Astrocyte of the cerebellum (primary cell): ENCODE data around the gene USP24.
"Not testable (repeated sequence)": the region's sequence is repeated elsewhere in the genome, so short reads cannot be mapped to it uniquely, and the experiment has no call there.

Source experiments
- DNase-seq: peaks from one replicate; pipeline ENCODE4 v3.0.0-alpha.2; 2011; ENCODE audit warnings: low read depth
- H3K4me3 ChIP-seq: 2 replicates; pipeline ENCODE4 v1.5.1; 2011; ENCODE audit warnings: mild to moderate bottlenecking, low read depth, low read length, moderate library complexity
- in situ Hi-C: cut with HindIII; loops from 2 replicates; pipeline ENCODE4 v1.10.0; 2017; ENCODE audit warnings: low sequenced_read_pairs
- TF ChIP-seq, protein P1 (sequence below): IDR thresholded peaks from 2 replicates; pipeline ENCODE4 v1.5.1; 2012; ENCODE audit warnings: low read length, low read depth, moderate library complexity, mild to moderate bottlenecking; ENCODE audit errors: missing control alignments

The USP24 gene

DNA sequence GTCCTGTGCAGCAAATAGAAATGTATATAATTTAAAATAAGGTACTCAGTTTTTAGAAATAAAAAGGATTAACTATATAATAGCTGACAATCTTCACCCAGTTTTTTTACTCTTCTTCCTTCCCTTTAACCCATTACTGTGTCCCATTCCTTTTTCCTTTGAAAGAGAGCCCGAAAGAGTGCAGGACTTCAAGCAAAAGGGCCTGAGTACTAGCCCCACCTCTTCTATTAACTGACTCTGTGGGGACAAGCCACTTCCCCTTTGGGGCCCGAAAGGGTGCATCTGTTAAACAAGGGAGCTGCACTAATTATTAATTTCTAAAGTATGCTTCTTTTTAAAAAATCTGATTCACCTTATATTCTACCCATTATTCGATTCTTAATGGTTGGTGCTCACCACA is 3.3 kb downstream of the USP24 start:
- TF ChIP-seq, protein P1, sequence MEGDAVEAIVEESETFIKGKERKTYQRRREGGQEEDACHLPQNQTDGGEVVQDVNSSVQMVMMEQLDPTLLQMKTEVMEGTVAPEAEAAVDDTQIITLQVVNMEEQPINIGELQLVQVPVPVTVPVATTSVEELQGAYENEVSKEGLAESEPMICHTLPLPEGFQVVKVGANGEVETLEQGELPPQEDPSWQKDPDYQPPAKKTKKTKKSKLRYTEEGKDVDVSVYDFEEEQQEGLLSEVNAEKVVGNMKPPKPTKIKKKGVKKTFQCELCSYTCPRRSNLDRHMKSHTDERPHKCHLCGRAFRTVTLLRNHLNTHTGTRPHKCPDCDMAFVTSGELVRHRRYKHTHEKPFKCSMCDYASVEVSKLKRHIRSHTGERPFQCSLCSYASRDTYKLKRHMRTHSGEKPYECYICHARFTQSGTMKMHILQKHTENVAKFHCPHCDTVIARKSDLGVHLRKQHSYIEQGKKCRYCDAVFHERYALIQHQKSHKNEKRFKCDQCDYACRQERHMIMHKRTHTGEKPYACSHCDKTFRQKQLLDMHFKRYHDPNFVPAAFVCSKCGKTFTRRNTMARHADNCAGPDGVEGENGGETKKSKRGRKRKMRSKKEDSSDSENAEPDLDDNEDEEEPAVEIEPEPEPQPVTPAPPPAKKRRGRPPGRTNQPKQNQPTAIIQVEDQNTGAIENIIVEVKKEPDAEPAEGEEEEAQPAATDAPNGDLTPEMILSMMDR, result no peak
- no peak overlapping the region for H3K4me3 ChIP-seq
- DNase-seq, result no peak
- in situ Hi-C loops, result no loop called here

DNA sequence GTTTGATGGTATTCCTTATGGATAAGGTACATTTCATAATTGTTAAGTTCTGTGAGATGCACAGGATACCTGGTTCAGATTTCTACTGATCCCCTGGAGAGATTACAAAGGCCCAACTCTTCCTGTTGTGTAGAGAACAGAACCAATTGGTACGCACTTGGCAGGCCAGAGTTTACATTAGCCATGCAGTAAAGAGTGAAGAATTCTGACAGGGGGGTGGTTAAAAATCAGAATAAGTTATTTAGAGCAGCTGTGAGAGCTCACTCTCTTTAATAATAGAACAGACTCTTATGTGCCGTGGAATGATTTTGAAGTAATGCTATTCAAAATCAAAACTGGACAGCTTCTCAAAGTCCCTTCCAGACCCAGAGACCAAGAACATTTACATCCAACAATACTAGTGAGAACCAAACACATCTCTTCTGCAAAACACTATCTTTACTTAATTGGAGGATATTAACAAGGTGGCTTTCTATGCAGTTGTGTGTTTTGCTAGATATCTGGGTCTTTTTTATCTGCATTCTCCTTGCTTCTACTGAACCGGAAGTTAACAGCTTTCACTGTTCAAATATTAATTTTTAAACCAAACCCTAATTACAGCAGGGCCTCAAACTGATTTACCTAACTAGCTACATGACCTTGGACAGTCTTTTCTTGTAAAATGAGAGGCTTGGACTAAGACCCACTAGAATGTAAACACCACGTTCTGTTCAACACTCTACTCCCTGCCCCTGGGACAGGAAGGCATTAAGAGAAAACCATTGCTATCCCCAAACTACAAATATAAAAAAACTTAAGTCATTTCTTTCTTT is 4.0 kb downstream of the USP24 start:
- in situ Hi-C loops, result no loop called here
- no peak for DNase-seq
- TF ChIP-seq, protein P1, result no peak
- no peak overlapping the region for H3K4me3 ChIP-seq

DNA sequence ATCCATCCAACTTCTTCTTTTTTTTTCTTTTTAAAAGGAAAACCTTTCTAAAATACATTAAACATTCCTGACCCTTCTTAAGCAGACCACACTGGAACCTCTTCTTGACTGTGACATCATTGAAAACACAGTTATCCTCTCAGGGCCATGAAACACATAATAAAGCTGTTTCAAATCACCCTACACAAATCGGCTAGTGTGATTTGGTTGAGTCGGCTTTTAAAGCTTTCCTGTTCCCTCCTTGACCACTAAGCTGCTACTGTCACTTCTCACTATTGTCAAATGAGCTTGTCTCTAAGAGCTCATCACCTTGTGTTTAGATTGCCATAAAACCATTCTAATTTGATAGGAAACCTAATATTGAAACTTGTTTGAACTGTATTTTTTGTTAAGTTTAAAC is 5.9 kb downstream of the USP24 start:
- DNase-seq, result no peak
- in situ Hi-C loops, result no loop called here
- no peak overlapping the region for H3K4me3 ChIP-seq
- TF ChIP-seq, protein P1, result no peak

DNA sequence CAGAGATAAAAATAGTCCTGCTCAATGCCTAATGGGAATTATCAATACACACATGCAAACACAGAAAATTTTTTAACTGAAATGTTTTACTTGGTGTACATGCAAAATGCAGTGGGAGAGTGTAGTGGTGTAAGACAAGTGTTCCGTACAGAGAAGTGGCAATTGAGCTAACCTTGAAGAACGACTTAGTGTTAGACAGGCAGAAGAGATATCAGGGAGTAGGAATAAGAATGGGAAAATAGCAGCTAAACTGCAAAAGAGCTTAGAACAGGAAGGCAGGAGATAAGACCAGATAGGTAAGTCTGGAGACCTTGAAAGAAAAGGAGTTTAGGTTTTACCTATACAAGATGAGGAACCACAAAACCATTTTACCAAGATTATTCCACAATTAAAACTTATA is 9.0 kb downstream of the USP24 start:
- in situ Hi-C loops, result no loop called here

DNA sequence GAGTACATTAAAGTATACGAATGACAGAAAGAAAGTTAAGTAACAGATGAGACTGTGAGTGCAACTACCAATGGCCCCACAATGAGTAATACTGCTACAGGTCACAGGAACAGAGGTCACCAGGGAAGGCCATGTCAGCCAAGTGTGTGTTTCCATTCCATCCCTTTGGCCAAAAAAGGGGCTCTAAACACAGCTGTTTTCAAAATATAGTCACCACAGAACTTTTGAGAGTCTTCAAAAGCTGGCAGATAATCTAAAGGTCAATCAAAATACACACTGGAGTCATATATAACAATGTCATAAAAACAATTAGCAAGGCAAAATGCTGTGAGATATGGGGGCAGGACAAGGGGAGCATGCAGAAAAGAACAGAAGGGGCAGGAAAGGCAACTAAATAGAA is 10.2 kb downstream of the USP24 start:
- in situ Hi-C loops, result no loop called here
- TF ChIP-seq, protein P1, result no peak
- no peak for DNase-seq
- no peak overlapping the region for H3K4me3 ChIP-seq

More for the DNA sequence above, 9.0 kb downstream of the USP24 start:
- H3K4me3 ChIP-seq, result no peak overlapping the region
- DNase-seq, result no peak
- TF ChIP-seq, protein P1, result no peak

DNA sequence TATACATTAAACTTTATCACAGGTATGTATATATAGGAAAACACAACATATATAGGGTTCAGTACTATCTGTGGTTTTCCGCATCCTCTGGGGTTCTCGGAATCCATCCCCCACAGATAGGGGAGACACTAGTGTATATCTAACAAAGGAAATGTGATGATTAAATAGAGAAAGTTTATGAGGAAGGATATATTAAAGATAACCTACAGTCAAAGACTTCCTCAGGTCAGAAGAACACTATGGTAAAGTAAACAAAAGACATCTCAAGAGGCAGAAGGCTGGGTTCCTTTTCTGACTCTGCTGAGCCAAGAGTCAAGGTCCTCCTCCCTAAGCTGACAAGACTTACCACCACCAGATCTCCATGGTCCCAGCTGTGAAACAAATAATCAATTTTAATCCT is 12.1 kb downstream of the USP24 start:
- TF ChIP-seq, protein P1, result no peak
- H3K4me3 ChIP-seq, result no peak overlapping the region
- in situ Hi-C loops, result no loop called here
- no peak for DNase-seq

DNA sequence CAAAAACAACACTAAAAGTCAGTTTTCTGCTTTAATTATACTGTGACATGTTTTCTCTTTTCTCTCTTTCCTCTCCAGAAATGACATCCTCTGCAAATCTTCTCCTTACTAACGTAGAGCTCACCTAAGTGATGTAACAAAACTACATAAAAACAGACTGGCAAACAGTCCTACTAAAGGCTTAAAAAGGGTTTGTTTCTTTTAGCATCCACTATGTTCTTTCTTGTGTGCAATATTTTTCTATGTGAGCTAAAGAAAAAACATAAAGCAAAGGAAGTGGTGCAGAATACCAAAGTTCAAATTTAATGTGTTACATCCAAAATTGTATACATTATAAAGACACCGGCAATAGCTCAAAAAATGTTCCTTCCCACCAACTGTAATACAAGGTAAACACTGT is 14.5 kb downstream of the USP24 start:
- no peak overlapping the region for H3K4me3 ChIP-seq
- no peak for DNase-seq
- in situ Hi-C loops, result no loop called here
- TF ChIP-seq, protein P1, result no peak

DNA sequence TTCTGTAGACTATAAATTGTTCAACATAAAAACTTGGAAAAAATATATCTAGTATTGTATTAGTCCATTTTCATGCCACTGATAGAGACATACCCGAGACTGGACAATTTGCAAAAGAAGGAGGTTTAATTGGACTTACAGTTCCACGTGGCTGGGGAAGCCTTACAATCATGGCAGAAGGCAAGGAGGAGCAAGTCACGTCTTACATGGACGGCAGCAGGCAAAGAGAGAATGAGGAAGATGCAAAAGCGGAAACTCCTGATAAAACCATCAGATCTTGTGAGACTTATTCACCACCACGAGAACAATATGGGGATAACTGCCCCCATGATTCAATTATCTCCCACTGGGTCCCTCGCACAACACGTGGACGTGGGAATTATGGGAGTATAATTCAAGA is 15.4 kb downstream of the USP24 start:
- DNase-seq, H3K4me3 ChIP-seq, in situ Hi-C loops: not testable (repeated sequence)
